GM12864 (cell line): ENCODE data around the gene NCOA7.

Source experiments
- DNase-seq: peaks from one replicate; pipeline ENCODE4 v3.0.0-alpha.2; 2011; ENCODE audit warnings: low read depth
- H3K4me3 ChIP-seq: 2 replicates; pipeline ENCODE4 v1.5.1; 2011; ENCODE audit warnings: mild to moderate bottlenecking, low read depth, low read length, control low read depth
- CTCF ChIP-seq: IDR thresholded peaks from 2 replicates; pipeline ENCODE4 v1.5.1; 2011; ENCODE audit warnings: low read depth, mild to moderate bottlenecking, moderate library complexity, low read length, control low read depth, inconsistent platforms; ENCODE audit errors: missing control alignments

The NCOA7 gene

GRCh38 chr6:125872259-125872921 is 81.6 kb downstream of the NCOA7 start:
- H3K4me3 ChIP-seq = no peak overlapping the region
- no peak for TF ChIP-seq CTCF
- no peak for DNase-seq

DNA sequence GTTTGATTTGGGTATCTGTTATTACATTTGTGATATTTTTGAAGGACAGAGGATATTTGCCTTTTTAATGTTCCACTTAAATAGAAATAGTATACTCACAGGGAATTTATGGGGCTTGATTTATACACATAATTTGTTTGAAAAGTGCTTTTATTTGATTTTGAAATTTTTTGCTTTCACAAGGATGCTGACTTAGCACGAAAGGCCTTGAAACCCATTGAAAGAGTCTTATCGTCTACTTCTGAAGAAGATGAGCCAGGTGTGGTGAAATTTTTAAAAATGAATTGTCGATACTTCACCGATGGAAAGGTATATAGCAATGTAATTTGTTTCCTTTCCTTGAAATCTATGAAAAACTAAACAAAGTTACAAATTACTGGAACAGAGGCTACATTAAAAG is 91.5 kb downstream of the NCOA7 start:
- no peak for TF ChIP-seq CTCF
- no peak for DNase-seq
- H3K4me3 ChIP-seq = no peak overlapping the region

DNA sequence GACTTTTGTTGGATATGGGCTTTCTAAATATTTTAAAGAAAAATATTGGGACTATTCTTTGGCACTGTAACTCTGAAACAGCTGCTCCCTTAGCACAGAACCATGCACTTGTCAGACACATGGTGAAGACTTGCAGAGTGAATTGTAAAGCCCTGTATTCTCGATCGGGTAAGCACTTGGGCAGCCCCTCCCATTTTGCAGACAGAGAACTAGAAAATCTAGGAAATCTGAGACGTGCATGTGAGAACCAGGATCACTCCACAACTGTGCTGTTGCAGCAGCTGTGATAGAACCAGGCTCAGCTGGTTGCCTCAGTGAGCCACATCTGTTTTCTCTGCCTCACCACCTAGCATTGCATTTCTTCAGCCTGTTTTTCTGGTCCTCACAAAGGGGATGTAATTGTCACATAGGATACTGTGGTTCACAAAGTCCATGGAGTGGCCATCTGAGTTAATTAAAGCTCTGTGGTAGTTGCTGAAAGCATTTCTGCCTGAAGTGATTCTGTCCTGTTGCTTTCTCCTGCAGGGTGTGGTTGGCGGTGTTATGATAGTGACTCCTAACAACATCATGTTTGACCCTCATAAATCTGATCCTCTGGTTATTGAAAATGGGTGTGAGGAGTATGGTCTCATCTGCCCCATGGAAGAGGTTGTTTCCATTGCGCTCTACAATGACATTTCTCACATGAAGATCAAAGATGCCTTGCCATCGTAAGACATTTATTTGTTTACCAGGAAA is 94.0 kb downstream of the NCOA7 start:
- no peak overlapping the region for H3K4me3 ChIP-seq
- DNase-seq = no peak
- no peak for TF ChIP-seq CTCF

DNA sequence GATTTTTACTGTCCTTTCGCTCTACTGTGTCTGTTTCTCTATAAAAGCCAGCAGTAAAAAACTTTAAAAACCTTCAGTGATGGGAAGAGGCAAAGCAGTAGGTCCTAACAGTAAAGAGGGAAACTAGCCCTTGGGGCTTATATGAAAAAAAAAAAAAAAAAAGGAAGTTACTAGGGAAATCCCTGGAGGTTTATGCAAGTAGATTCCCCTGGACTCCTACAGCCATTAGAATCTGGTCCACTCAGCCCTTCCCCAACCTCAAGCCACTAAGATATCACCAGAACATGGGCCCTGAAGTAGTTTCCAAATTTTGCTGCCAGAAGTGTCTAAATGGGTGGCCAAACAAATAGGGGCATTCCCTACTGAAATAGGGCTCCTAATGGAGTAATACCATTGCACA is 95.3 kb downstream of the NCOA7 start:
- DNase-seq = no peak
- H3K4me3 ChIP-seq = no peak overlapping the region
- no peak for TF ChIP-seq CTCF

- no peak for TF ChIP-seq CTCF
- DNase-seq = no peak
- H3K4me3 ChIP-seq = no peak overlapping the region
Observed at GRCh38 chr6:125886914-125887313, 96.2 kb downstream of the NCOA7 start.

- H3K4me3 ChIP-seq = no peak overlapping the region
- TF ChIP-seq CTCF = no peak
- DNase-seq = no peak
Observed at GRCh38 chr6:125887372-125887771, 96.6 kb downstream of the NCOA7 start.
